ENCODE results near the gene TMEM63C. TPM values are rescaled to one million over a fixed set of nuclear protein-coding genes. Genes with fewer than 3 reads are reported as not detected.

Gene TMEM63C
- polyA plus RNA-seq, 1 donor (not counting 4 experiments of a cell fraction or from before 2014, with no cell fraction given) = 0.66 TPM

DNA sequence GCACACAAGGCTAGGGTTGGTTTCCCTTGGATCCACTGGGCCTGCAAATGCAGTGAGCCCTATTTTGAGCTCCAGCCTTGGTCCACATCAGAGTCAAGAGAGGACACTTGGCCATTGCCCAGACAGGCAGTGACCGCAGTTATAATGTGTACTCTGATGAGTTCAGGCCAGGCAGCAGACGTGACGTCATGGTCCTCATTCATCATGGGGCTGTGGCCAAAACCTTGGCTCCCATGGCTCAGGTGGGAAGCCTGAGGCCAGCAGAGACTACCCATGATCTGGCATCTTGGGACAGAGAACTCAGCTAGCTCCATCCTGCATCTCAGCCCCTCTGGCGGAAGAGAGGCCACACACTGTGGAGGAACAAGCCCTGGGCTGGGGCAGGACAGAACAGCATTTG is 16.4 kb downstream of the TMEM63C start:
- H3K9ac ChIP-seq (ENCODE audit: control insufficient read depth, extremely low read depth, insufficient read depth, low read length) = no peak overlapping the region
- no peaks in the 10 kb centered on the region for H3K9me3 ChIP-seq (ENCODE audit: control insufficient read depth, low read depth, low read length)
- H3K36me3 ChIP-seq (ENCODE audit: control insufficient read depth in 2 of 2, extremely low read depth in 1 of 2, insufficient read depth in 2 of 2, low read length in 2 of 2) = no peaks in the 10 kb centered on the region
- H3K9me1 ChIP-seq (ENCODE audit: control insufficient read depth, extremely low read depth, insufficient read depth, low read length) = no peaks in the 10 kb centered on the region
- TF ChIP-seq EZH2 (IDR thresholded peaks at IDR 0.05; ENCODE audit: low read length) = no peak
- TF ChIP-seq, protein P1, sequence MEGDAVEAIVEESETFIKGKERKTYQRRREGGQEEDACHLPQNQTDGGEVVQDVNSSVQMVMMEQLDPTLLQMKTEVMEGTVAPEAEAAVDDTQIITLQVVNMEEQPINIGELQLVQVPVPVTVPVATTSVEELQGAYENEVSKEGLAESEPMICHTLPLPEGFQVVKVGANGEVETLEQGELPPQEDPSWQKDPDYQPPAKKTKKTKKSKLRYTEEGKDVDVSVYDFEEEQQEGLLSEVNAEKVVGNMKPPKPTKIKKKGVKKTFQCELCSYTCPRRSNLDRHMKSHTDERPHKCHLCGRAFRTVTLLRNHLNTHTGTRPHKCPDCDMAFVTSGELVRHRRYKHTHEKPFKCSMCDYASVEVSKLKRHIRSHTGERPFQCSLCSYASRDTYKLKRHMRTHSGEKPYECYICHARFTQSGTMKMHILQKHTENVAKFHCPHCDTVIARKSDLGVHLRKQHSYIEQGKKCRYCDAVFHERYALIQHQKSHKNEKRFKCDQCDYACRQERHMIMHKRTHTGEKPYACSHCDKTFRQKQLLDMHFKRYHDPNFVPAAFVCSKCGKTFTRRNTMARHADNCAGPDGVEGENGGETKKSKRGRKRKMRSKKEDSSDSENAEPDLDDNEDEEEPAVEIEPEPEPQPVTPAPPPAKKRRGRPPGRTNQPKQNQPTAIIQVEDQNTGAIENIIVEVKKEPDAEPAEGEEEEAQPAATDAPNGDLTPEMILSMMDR (optimal IDR thresholded peaks at IDR 0.05 in 1 of 3, IDR thresholded peaks at IDR 0.05 in 1 of 3, conservative IDR thresholded peaks at IDR 0.05 in 1 of 3; ENCODE audit: extremely low read depth in 1 of 3, insufficient read depth in 2 of 3, low read length in 3 of 3) = no peak
- no peak for DNase-seq (ENCODE audit: low read depth, low spot score)
- H3K79me2 ChIP-seq (ENCODE audit: control insufficient read depth, insufficient read depth, low read length) = no peaks in the 10 kb centered on the region
- dilution Hi-C loops (cut with MboI; ENCODE audit: extremely low pct_ligation_motif_present, low sequenced_read_pairs) = no loop called here
- no peak overlapping the region for H3K4me3 ChIP-seq (ENCODE audit: control insufficient read depth in 2 of 3, extremely low read depth in 1 of 3, insufficient read depth in 2 of 3, low read depth in 1 of 3, low read length in 3 of 3)
- H3K27ac ChIP-seq (ENCODE audit: control insufficient read depth, insufficient read depth, low read length) = no peak overlapping the region
- H3K4me1 ChIP-seq (ENCODE audit: control insufficient read depth, extremely low read depth, insufficient read depth, low read length) = no peaks in the 10 kb centered on the region
- no peak overlapping the region for H2AFZ ChIP-seq (ENCODE audit: control insufficient read depth, low read length)
- FAIRE-seq = no peak
- peaks cover 6% of the 10 kb centered on the region for H3K27me3 ChIP-seq (ENCODE audit: control insufficient read depth, extremely low read depth, insufficient read depth, low read length)
- no peaks in the 10 kb centered on the region for H4K20me1 ChIP-seq (ENCODE audit: control insufficient read depth, extremely low read depth, insufficient read depth, low read length)
- no peak overlapping the region for H3K4me2 ChIP-seq (ENCODE audit: control insufficient read depth, extremely low read depth, insufficient read depth, low read depth, low read length)

DNA sequence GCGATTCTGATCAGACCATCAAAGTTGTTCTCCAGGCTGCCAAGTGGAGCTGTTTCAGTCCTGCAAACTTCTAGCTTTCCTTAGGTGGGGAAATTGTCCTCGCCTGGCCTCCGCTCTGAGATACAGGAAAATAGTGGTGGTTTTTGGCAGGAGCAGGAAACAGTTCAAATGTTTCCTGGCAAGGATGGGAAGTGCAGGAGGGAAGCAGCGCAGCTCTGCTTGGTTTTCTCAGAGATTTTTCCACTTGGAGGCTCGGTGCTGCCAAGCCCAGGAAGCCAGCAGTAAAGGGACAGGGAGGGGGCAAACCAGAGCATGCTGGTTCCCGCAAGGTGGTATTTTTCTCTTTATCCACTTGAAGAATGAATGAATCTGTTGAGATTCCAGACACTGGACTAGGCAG is 17.0 kb downstream of the TMEM63C start:
- no peak for FAIRE-seq
- dilution Hi-C loops (cut with MboI; ENCODE audit: extremely low pct_ligation_motif_present, low sequenced_read_pairs) = no loop called here
- no peaks in the 10 kb centered on the region for H3K9me1 ChIP-seq (ENCODE audit: control insufficient read depth, extremely low read depth, insufficient read depth, low read length)
- TF ChIP-seq, protein P1 (optimal IDR thresholded peaks at IDR 0.05 in 1 of 3, IDR thresholded peaks at IDR 0.05 in 1 of 3, conservative IDR thresholded peaks at IDR 0.05 in 1 of 3; ENCODE audit: extremely low read depth in 1 of 3, insufficient read depth in 2 of 3, low read length in 3 of 3) = no peak
- no peak for TF ChIP-seq EZH2 (IDR thresholded peaks at IDR 0.05; ENCODE audit: low read length)
- no peak overlapping the region for H3K4me2 ChIP-seq (ENCODE audit: control insufficient read depth, extremely low read depth, insufficient read depth, low read depth, low read length)
- no peak for DNase-seq (ENCODE audit: low read depth, low spot score)
- H3K9me3 ChIP-seq (ENCODE audit: control insufficient read depth, low read depth, low read length) = no peaks in the 10 kb centered on the region
- no peaks in the 10 kb centered on the region for H4K20me1 ChIP-seq (ENCODE audit: control insufficient read depth, extremely low read depth, insufficient read depth, low read length)
- no peak overlapping the region for H2AFZ ChIP-seq (ENCODE audit: control insufficient read depth, low read length)
- no peaks in the 10 kb centered on the region for H3K79me2 ChIP-seq (ENCODE audit: control insufficient read depth, insufficient read depth, low read length)
- H3K9ac ChIP-seq (ENCODE audit: control insufficient read depth, extremely low read depth, insufficient read depth, low read length) = no peak overlapping the region
- H3K4me3 ChIP-seq (ENCODE audit: control insufficient read depth in 2 of 3, extremely low read depth in 1 of 3, insufficient read depth in 2 of 3, low read depth in 1 of 3, low read length in 3 of 3) = no peak overlapping the region
- peaks cover 6% of the 10 kb centered on the region for H3K27me3 ChIP-seq (ENCODE audit: control insufficient read depth, extremely low read depth, insufficient read depth, low read length)
- no peak overlapping the region for H3K27ac ChIP-seq (ENCODE audit: control insufficient read depth, insufficient read depth, low read length)
- H3K36me3 ChIP-seq (ENCODE audit: control insufficient read depth in 2 of 2, extremely low read depth in 1 of 2, insufficient read depth in 2 of 2, low read length in 2 of 2) = no peaks in the 10 kb centered on the region
- no peaks in the 10 kb centered on the region for H3K4me1 ChIP-seq (ENCODE audit: control insufficient read depth, extremely low read depth, insufficient read depth, low read length)
